ENCODE measurements around the gene ACBD4.

ACBD4 gene

GRCh38 chr17:45108051-45108450 lies 27.4 kb upstream of the ACBD4 start:
- TF ChIP-seq CTCF (IDR thresholded peaks at IDR 0.05; ENCODE audit: low read depth, low read length, missing control alignments) = no peak
- in situ Hi-C loops (cut with HindIII; ENCODE audit: low sequenced_read_pairs) = no loop called here

DNA sequence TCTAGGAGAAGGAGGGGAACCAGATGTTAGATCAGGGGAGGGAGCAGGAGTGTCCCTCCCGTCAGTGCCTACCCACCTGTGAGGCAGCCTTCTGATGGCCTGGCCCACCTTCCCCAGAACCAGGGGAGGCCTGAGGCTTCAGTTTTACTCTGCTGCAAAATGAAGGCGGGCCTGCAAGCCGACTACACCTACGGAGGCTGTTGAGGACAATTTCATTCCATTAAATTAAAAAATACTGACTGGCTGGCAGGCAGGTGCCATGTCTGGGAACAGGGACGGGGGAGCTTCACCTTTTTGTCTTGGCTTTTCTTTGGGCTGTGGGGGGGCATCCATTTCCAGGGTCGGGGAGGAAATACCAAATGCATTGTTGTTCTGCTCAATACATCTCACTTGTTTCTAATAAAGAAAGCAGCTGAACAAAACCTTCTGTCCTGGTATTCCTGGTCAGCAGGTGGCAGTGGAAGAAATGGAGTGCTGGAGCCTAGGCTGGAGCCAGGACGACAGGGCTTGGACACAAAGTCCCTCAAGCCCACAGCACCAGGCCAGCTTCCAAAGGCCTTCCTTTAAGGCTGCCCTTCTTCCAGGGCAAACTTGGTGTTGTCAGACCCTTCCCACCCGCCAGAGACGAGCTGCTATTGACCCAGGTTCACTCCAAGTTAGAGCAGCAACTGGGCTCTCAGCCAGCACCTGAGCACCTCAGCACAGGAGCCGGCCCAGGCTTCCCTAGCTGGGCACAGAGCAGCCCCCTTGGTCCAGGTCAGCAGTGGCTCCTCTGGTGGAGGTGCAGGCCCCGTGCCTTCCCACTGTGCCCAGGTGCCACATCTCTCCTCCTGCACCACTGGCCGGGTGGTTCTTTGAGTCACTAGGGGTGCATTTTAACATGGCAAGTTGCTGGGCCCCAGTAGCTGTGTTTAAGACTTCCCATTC lies 26.6 kb upstream of the ACBD4 start:
- H3K4me3 ChIP-seq (ENCODE audit: low read depth, low read length) = no peak overlapping the region
- in situ Hi-C loops (cut with HindIII; ENCODE audit: low sequenced_read_pairs) = no loop called here
- DNase-seq (ENCODE audit: low read depth) = no peak
- no peak for TF ChIP-seq CTCF (IDR thresholded peaks at IDR 0.05; ENCODE audit: low read depth, low read length, missing control alignments)

More at GRCh38 chr17:45108051-45108450, 27.4 kb upstream of the ACBD4 start:
- DNase-seq (ENCODE audit: low read depth) = no peak
- H3K4me3 ChIP-seq (ENCODE audit: low read depth, low read length) = no peak overlapping the region

DNA sequence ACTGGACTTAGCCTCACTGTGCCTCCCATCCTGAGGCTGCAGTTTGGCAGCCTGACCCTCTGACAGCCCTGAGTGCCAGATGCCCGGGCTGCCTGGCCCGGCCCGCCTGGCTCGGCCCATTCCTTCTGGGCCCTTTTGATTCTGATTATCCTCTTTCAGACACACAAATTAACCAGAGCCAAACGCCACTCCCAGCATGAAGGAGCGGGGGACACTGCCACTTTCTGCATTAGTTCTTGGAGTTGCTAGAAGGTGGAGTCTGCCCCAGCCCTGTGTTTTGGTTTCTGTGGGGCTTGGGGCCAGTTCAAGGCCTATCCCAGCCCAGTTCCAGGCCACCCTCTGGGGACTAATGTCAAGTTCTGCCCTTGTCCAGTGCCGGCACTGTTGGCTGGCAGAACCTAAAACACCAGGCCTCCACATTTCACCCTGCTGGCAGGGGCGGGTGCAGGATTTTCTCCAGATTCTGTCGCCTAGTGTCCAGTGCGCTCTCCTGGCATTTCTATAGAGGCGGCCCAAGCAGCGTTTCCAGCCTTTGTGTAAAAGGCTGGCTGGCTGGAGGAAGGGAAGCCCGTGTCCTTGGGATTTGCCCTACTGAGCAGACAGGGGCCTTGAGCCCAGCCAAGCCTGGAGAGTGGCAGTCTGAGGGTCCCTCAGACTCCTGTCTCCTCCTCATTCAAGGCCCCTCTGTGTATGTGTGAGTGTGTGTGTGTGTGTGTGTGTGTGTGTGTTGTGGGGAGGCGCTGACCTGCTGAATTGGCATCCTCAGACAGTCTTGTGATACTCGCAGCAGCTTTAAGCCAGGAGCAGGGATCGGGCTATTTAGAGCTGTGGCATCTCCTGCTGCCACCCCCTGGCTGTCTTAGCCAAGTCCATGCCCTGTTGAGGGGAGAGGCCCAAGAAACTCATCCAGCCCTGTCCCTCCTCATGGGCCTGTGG lies 24.5 kb upstream of the ACBD4 start:
- no peak for TF ChIP-seq CTCF (IDR thresholded peaks at IDR 0.05; ENCODE audit: low read depth, low read length, missing control alignments)
- no peak for DNase-seq (ENCODE audit: low read depth)
- in situ Hi-C loops (cut with HindIII; ENCODE audit: low sequenced_read_pairs) = no loop called here
- no peak overlapping the region for H3K4me3 ChIP-seq (ENCODE audit: low read depth, low read length)

- TF ChIP-seq CTCF (IDR thresholded peaks at IDR 0.05; ENCODE audit: low read depth, low read length, missing control alignments) = no peak
- in situ Hi-C loops (cut with HindIII; ENCODE audit: low sequenced_read_pairs) = no loop called here
- H3K4me3 ChIP-seq (ENCODE audit: low read depth, low read length) = no peak overlapping the region
- DNase-seq (ENCODE audit: low read depth) = no peak
Observed at GRCh38 chr17:45111850-45112249, 23.6 kb upstream of the ACBD4 start.

DNA sequence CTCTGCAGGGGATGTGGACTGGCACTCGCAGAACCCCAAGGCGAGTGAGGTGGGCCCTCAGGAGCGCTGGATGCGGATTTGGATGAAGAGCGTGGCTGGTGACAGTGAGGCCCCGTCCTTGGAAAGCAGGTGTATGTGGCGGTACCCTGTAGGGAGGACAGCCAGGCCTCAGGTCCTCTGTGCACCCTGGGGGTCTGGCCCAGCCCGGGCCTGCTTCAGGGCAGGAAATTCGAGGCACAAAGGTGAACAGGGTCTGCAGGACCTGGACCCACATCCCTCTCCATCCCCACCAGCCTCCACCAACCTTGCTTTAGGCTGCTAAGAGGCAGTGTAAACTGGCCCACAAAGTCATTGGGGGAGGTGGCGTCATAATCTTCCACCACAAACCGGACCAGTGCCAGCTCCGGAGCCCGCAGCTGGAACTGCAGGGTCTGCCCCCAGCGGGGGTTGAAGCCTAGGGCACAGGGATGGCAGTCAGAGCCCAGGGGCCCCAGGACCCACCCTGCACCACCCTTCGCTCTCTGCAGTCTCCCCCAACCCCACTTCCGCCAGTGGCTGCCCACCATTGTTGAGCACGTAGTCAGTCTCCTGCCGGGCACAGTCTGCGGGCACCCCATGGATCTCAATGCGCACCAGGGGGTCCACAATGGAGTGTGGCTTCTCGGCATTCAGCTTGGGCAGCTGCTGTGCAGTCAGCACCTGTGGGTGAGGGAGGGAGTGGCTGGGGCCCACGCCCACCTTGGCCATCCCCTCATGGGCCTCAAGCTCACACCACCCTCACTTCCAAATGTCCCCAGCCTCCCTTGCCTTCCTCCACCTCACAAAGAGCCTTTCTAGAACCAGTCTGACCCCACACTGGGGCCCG lies 22.7 kb upstream of the ACBD4 start:
- H3K4me3 ChIP-seq (ENCODE audit: low read depth, low read length) = no peak overlapping the region
- DNase-seq (ENCODE audit: low read depth) = no peak
- TF ChIP-seq CTCF (IDR thresholded peaks at IDR 0.05; ENCODE audit: low read depth, low read length, missing control alignments) = no peak
- in situ Hi-C loops (cut with HindIII; ENCODE audit: low sequenced_read_pairs) = no loop called here

DNA sequence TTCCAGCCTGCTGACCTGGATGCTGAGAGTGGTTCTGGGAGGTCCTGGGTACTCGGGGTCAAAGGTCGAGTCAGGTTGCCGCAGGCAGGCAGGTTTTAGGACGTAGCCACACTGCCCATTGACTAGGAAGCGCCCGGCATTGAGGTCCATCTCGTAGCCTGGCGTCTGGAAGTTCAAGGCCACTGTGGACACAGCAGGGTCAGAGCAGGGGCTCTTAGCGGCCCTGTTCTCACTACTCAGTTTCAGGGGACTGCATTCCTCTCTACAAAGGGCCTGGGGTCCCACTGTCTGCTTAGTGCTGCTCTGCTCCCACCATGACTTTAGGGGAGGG lies 22.1 kb upstream of the ACBD4 start:
- no peak for DNase-seq (ENCODE audit: low read depth)
- TF ChIP-seq CTCF (IDR thresholded peaks at IDR 0.05; ENCODE audit: low read depth, low read length, missing control alignments) = no peak
- in situ Hi-C loops (cut with HindIII; ENCODE audit: low sequenced_read_pairs) = no loop called here
- H3K4me3 ChIP-seq (ENCODE audit: low read depth, low read length) = no peak overlapping the region
